Measurements from ENCODE around the gene TMEM221.

The TMEM221 gene

DNA sequence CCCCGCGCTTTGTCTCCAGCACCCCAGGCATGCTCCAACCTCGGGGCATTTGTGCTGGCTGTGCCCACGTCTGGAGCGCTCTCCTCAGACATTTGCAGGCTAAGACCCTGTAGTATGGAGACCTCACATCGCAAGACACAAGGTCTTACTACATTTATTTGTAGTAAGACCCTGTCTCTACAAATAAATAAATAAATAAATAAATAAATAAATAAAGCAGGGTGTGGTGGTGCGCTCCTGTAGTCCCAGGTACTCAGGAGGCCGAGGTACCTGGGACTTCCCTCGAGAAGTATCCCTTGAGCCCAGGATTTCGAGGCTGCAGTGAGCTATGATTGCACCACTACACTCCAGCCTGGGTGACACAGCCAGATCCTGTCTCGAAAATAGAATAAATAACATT, 7.7 kb upstream of the TMEM221 start:
- Histone ChIP-seq H3K9ac (ENCODE audit: low read depth, low read length) (no peak overlapping the region), H3K4me3 (ENCODE audit: low read depth in 1 of 2, low read length in 2 of 2) (no peak overlapping the region), H3K4me1 (ENCODE audit: insufficient read depth, low read length) (no peaks in the 10 kb centered on the region), H3K27me3 (ENCODE audit: insufficient read depth, low read length, poor library complexity) (no peaks in the 10 kb centered on the region), H3K4me2 (ENCODE audit: insufficient read depth, low read length) (no peak overlapping the region), H3K79me2 (ENCODE audit: insufficient read depth, low read length) (no peaks in the 10 kb centered on the region), H2AFZ (ENCODE audit: low read depth, low read length) (no peak overlapping the region), H3K36me3 (ENCODE audit: insufficient read depth, low read length) (no peaks in the 10 kb centered on the region), H3K9me3 (ENCODE audit: insufficient read depth, low read length, severe bottlenecking) (no peaks in the 10 kb centered on the region), H4K20me1 (ENCODE audit: insufficient read depth, low read length) (no peaks in the 10 kb centered on the region), H3K27ac (ENCODE audit: low read length) (no peak overlapping the region)
- ATAC-seq (ENCODE audit: insufficient read depth, low read depth) (no peak), DNase-seq (no peak)
- TF ChIP-seq EZH2 (IDR thresholded peaks at IDR 0.05; ENCODE audit: borderline replicate concordance, low read depth, low read length, severe bottlenecking) (no peak), CTCF (IDR thresholded peaks at IDR 0.05; ENCODE audit: borderline replicate concordance, extremely low read depth, low read length, poor library complexity, severe bottlenecking) (no peak)

DNA sequence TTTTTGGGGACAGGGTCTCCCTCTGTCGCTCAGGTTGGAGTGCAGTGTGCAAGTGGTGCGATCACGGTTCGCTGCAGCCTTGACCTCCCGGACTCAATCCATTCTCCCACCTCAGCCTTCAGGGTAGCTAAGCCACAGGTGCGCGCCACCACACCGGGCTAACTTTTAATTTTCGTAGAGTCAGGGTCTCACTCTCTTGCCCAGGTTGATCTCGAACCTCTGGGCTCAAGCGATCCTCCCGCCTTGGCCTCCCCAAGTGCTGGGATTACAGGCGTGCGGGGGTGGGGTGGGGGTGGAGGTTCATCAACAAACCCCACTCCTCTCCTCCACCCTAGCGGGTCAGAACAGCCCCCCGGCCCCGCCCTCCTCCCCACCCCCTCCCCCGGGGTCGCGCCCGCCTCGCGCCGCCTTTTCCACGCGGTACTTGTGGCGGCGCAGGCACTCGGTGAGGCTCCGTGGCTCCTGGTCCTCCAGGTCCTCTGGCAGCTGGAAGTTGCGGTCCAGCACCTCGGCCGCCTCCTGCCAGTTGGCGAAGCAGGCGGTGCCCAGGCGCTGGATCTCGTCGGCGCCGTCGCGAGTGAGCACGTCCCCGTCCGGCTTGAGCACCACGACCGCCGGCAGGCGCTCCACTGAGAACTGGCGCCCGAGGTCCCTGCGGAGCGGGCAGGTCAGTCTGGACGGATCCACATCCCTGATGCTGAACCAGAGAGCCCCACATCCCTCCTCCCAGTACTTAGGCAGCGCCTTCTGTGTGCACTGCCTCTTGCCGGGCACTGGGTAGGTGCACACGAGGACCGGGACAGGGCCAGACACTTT, 7.0 kb upstream of the TMEM221 start:
- ATAC-seq (ENCODE audit: insufficient read depth, low read depth) = no peak
- H3K4me3 ChIP-seq (ENCODE audit: low read depth in 1 of 2, low read length in 2 of 2) = no peak overlapping the region
- no peak overlapping the region for H3K9ac ChIP-seq (ENCODE audit: low read depth, low read length)

GRCh38 chr19:17454576-17455071, 6.2 kb upstream of the TMEM221 start:
- Histone ChIP-seq H3K79me2 (ENCODE audit: insufficient read depth, low read length) (no peaks in the 10 kb centered on the region), H3K27ac (ENCODE audit: low read length) (no peak overlapping the region), H3K9me3 (ENCODE audit: insufficient read depth, low read length, severe bottlenecking) (no peaks in the 10 kb centered on the region), H3K36me3 (ENCODE audit: insufficient read depth, low read length) (no peaks in the 10 kb centered on the region), H3K4me3 (ENCODE audit: low read depth in 1 of 2, low read length in 2 of 2) (no peak overlapping the region), H4K20me1 (ENCODE audit: insufficient read depth, low read length) (no peaks in the 10 kb centered on the region), H3K27me3 (ENCODE audit: insufficient read depth, low read length, poor library complexity) (no peaks in the 10 kb centered on the region), H3K4me1 (ENCODE audit: insufficient read depth, low read length) (peaks cover 8% of the 10 kb centered on the region; the same call in 1 of the 2 replicates), H3K4me2 (ENCODE audit: insufficient read depth, low read length) (no peak overlapping the region), H2AFZ (ENCODE audit: low read depth, low read length) (no peak overlapping the region), H3K9ac (ENCODE audit: low read depth, low read length) (no peak overlapping the region)
- TF ChIP-seq CTCF (IDR thresholded peaks at IDR 0.05; ENCODE audit: borderline replicate concordance, extremely low read depth, low read length, poor library complexity, severe bottlenecking) (no peak), EZH2 (IDR thresholded peaks at IDR 0.05; ENCODE audit: borderline replicate concordance, low read depth, low read length, severe bottlenecking) (no peak)
- ATAC-seq (ENCODE audit: insufficient read depth, low read depth) (no peak), DNase-seq (no peak)

More for the DNA sequence above, 7.0 kb upstream of the TMEM221 start:
- Histone ChIP-seq H2AFZ (ENCODE audit: low read depth, low read length) (no peak overlapping the region), H3K4me1 (ENCODE audit: insufficient read depth, low read length) (peaks cover 4% of the 10 kb centered on the region; the same call in 1 of the 2 replicates), H3K4me2 (ENCODE audit: insufficient read depth, low read length) (no peak overlapping the region), H3K27me3 (ENCODE audit: insufficient read depth, low read length, poor library complexity) (no peaks in the 10 kb centered on the region), H3K9me3 (ENCODE audit: insufficient read depth, low read length, severe bottlenecking) (no peaks in the 10 kb centered on the region), H3K36me3 (ENCODE audit: insufficient read depth, low read length) (no peaks in the 10 kb centered on the region), H3K79me2 (ENCODE audit: insufficient read depth, low read length) (no peaks in the 10 kb centered on the region), H3K27ac (ENCODE audit: low read length) (no peak overlapping the region), H4K20me1 (ENCODE audit: insufficient read depth, low read length) (no peaks in the 10 kb centered on the region)
- TF ChIP-seq CTCF (IDR thresholded peaks at IDR 0.05; ENCODE audit: borderline replicate concordance, extremely low read depth, low read length, poor library complexity, severe bottlenecking) (no peak), EZH2 (IDR thresholded peaks at IDR 0.05; ENCODE audit: borderline replicate concordance, low read depth, low read length, severe bottlenecking) (no peak)
- no peak for DNase-seq

Measured in DND-41 (cell line).